PC-3 (cell line): ENCODE data around the gene PHYKPL. TPM values are rescaled to one million over a fixed set of nuclear protein-coding genes. Genes with fewer than 3 reads are reported as not detected.

Experiments used
- ATAC-seq: fragments of 200-7000 bp; cut with Tn5 transposase; 2 replicates; pipeline ENCODE4 v1.9.1; 2020; ENCODE audit warnings: mild to moderate bottlenecking, moderate library complexity
- Bru-seq: library from RNA; stranded (reverse); fragments of 400-500 nt; gene quantifications from one replicate; lab custom pipeline; 2021; lab: Mats Ljungman, UMichigan
- BruChase-seq, 2 experiments: library from RNA; stranded (reverse); fragments of 400-500 nt; gene quantifications; one replicate each; lab custom pipeline; 2021; lab: Mats Ljungman, UMichigan
- BruUV-seq: library from RNA; stranded (reverse); fragments of 400-500 nt; replicated peaks from 2 replicates; lab custom pipeline; 2021; lab: Mats Ljungman, UMichigan
- CTCF ChIA-PET: fragments of 300-600 bp; sonication (Branson Sonifier 250); formaldehyde crosslinking; loops from one replicate; lab custom pipeline; 2022; ENCODE audit warnings: antibody characterized with exemption; lab: Charles Lee
- POLR2A ChIA-PET: fragments of 300-600 bp; sonication (Branson Sonifier 250); formaldehyde crosslinking; loops from one replicate; lab custom pipeline; 2022; ENCODE audit warnings: antibody characterized with exemption; ENCODE audit not compliant: unreplicated experiment; lab: Charles Lee
- DNase-seq: peaks from one replicate; pipeline ENCODE4 v3.0.0-alpha.2; 2015
- H2AFZ ChIP-seq: fragments of 300-600 bp; sonication (generic); 2 replicates; pipeline ENCODE4 v1.6.0; 2016; ENCODE audit warnings: antibody characterized with exemption, low read length
- H3F3A ChIP-seq: fragments of 300-600 bp; sonication (generic); one replicate; pipeline ENCODE4 v1.6.0; 2017; ENCODE audit warnings: antibody characterized with exemption, low read length, control low read depth, mild to moderate bottlenecking; ENCODE audit not compliant: unreplicated experiment
- H3K27ac ChIP-seq: fragments of 300-600 bp; sonication (generic); 2 replicates; pipeline ENCODE4 v1.5.1; 2016; ENCODE audit warnings: mild to moderate bottlenecking, low read length
- H3K27me3 ChIP-seq: fragments of 300-600 bp; sonication (generic); 2 replicates; pipeline ENCODE4 v1.6.1; 2016; ENCODE audit warnings: low read length, mixed read lengths
- H3K36me3 ChIP-seq: fragments of 300-600 bp; sonication (generic); 2 replicates; pipeline ENCODE4 v1.6.1; 2016; ENCODE audit warnings: low read depth, mixed run types, low read length, mixed read lengths
- H3K4me1 ChIP-seq: fragments of 300-600 bp; sonication (generic); 2 replicates; pipeline ENCODE4 v1.5.1; 2016; ENCODE audit warnings: low read length; ENCODE audit not compliant: insufficient read depth
- H3K4me2 ChIP-seq: fragments of 300-600 bp; sonication (generic); 2 replicates; pipeline ENCODE4 v1.6.0; 2016; ENCODE audit warnings: low read length
- H3K4me3 ChIP-seq: fragments of 300-600 bp; sonication (generic); 2 replicates; pipeline ENCODE4 v1.5.1; 2016; ENCODE audit warnings: mild to moderate bottlenecking, low read length, mixed read lengths
- H3K79me2 ChIP-seq: fragments of 300-600 bp; sonication (generic); 2 replicates; pipeline ENCODE4 v1.6.1; 2017; ENCODE audit warnings: low read length, mixed read lengths
- H3K9ac ChIP-seq: fragments of 300-600 bp; sonication (generic); 2 replicates; pipeline ENCODE4 v1.6.0; 2016; ENCODE audit warnings: mild to moderate bottlenecking, low read length
- H3K9me2 ChIP-seq: fragments of 300-600 bp; sonication (generic); replicated peaks from 2 replicates; pipeline ENCODE4 v1.6.1; 2016; ENCODE audit warnings: mixed run types, low read length, mixed read lengths
- H3K9me3 ChIP-seq: fragments of 300-600 bp; sonication (generic); 2 replicates; pipeline ENCODE4 v1.6.1; 2016; ENCODE audit warnings: low read length, mixed read lengths
- H4K20me1 ChIP-seq: fragments of 300-600 bp; sonication (generic); 2 replicates; pipeline ENCODE4 v1.6.1; 2016; ENCODE audit warnings: low read length, mixed read lengths
- EZH2 ChIP-seq: fragments of 300-600 bp; sonication (generic); IDR thresholded peaks from one replicate; pipeline ENCODE4 v1.6.1; 2017; ENCODE audit warnings: antibody characterized with exemption, mild to moderate bottlenecking, low read length; ENCODE audit not compliant: unreplicated experiment
- EZH2phosphoT487 ChIP-seq: fragments of 300-600 bp; sonication (generic); IDR thresholded peaks from 2 replicates; pipeline ENCODE4 v1.6.1; 2018; ENCODE audit warnings: mild to moderate bottlenecking, antibody characterized with exemption, low read length, borderline replicate concordance
- intact Hi-C: fragments of 100-400 bp; cut with micrococcal nuclease; formaldehyde crosslinking; loops from 2 replicates; pipeline ENCODE4 v1.9.0; 2023
- long read RNA-seq: library from polyadenylated mRNA; unstranded; transcript quantifications from one replicate; pipeline ENCODE4 v2.0.0, GENCODE V29; 2021; ENCODE audit not compliant: unreplicated experiment
- total RNA-seq: library from RNA; depleted of rRNA; stranded (reverse); fragments of >200 nt; gene quantifications from 2 replicates; pipeline ENCODE4 v1.2.3, GENCODE V29; 2014; rRNA removed
- TF ChIP-seq, protein P1 (sequence below): fragments of 300-600 bp; sonication (generic); conservative IDR thresholded peaks from 2 replicates; pipeline ENCODE4 v1.5.1; 2017; ENCODE audit warnings: antibody characterized with exemption, low read depth, mild to moderate bottlenecking, low read length

PHYKPL gene
- total RNA-seq, result 21.7 and 31.2 TPM in 2 replicates
- Bru-seq, nascent RNA, result percentile 90 among the genes with signal in this experiment
- percentile 80 among the genes with signal in this experiment for BruChase-seq, experiment 1, labeled RNA remaining after a 6-hour chase
- BruChase-seq, experiment 2, labeled RNA remaining after a 2-hour chase, result percentile 89 among the genes with signal in this experiment
- long read RNA-seq, transcript PHYKPL-201 (13 exons, 2,038 nt), result major isoform, 21 of 148 reads
- long read RNA-seq, partial matches to known transcripts, result 15 of 148 reads
- long read RNA-seq, other reads (novel, unspliced or antisense), result 111 of 148 reads

- Histone ChIP-seq H3K27ac (peak within 1 kb of the TSS; percentile 57), H3K4me1 (peaks cover 21% of the 10 kb centered on the region), H3K9ac (peak within 1 kb of the TSS; percentile 97), H3K4me2 (peak within 1 kb of the TSS; percentile 100), H3F3A (no peaks in the 10 kb centered on the region), H3K36me3 (peaks cover 27% of the 10 kb centered on the region), H2AFZ (peak within 1 kb of the TSS; percentile 93), H4K20me1 (no peaks in the 10 kb centered on the region), H3K4me3 (peak within 1 kb of the TSS; percentile 96), H3K79me2 (peaks cover 31% of the 10 kb centered on the region), H3K9me2 (no peaks in the 10 kb centered on the region), H3K27me3 (no peaks in the 10 kb centered on the region), H3K9me3 (no peaks in the 10 kb centered on the region)
- POLR2A ChIA-PET, result no interaction called here
- CTCF ChIA-PET, result no interaction called here
- peak; percentile 70 for ATAC-seq
- BruUV-seq, result no TSS peak
- peak; percentile 68 for DNase-seq
- intact Hi-C loops, result loop anchor here (2.0 kb wide), 1 partner anchor 394 kb away; the partner anchor contains the start of gene CLK4
- TF ChIP-seq EZH2 (no peak), EZH2phosphoT487 (no peak)
- TF ChIP-seq, protein P1, sequence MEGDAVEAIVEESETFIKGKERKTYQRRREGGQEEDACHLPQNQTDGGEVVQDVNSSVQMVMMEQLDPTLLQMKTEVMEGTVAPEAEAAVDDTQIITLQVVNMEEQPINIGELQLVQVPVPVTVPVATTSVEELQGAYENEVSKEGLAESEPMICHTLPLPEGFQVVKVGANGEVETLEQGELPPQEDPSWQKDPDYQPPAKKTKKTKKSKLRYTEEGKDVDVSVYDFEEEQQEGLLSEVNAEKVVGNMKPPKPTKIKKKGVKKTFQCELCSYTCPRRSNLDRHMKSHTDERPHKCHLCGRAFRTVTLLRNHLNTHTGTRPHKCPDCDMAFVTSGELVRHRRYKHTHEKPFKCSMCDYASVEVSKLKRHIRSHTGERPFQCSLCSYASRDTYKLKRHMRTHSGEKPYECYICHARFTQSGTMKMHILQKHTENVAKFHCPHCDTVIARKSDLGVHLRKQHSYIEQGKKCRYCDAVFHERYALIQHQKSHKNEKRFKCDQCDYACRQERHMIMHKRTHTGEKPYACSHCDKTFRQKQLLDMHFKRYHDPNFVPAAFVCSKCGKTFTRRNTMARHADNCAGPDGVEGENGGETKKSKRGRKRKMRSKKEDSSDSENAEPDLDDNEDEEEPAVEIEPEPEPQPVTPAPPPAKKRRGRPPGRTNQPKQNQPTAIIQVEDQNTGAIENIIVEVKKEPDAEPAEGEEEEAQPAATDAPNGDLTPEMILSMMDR, result no peak
Observed at GRCh38 chr5:178232124-178232919, at the start of gene PHYKPL. TSS of gene PHYKPL (minus strand) at chr5:178232802. CDS start at chr5:178232550, 252 bp downstream.

DNA sequence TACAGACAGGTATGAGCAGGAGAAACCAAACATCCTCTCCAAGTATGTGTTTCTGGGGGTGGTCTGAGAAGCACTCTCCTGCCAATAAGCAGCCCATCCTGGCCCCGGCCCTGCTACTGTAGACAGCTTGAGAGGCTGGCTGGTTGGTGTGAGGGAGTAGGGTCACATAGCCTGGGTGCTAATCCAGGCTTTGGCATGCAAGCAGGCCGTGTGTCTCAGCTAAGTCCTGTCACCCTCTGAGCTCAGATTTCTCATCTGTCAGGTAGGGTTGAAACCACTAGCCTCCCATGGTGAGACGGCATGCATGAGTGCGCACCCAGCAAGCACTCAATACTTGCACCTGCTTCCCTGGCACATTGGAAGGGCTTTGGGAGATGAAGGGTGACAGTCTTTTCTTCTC, 49.8 kb upstream of the PHYKPL start:
- CTCF ChIA-PET, result no interaction called here
- Histone ChIP-seq H3K9me3 (no peaks in the 10 kb centered on the region), H3K4me2 (no peak overlapping the region), H2AFZ (no peak overlapping the region), H3K4me1 (no peaks in the 10 kb centered on the region), H3F3A (no peaks in the 10 kb centered on the region), H3K9ac (no peak overlapping the region), H3K27me3 (peaks cover 17% of the 10 kb centered on the region), H3K36me3 (no peaks in the 10 kb centered on the region), H3K9me2 (no peaks in the 10 kb centered on the region), H3K27ac (no peak overlapping the region), H3K79me2 (no peaks in the 10 kb centered on the region), H4K20me1 (no peaks in the 10 kb centered on the region), H3K4me3 (no peak overlapping the region)
- POLR2A ChIA-PET, result no interaction called here
- intact Hi-C loops, result loop anchor here (5.0 kb wide), 2 partner anchors 185 to 1210 kb away; no protein-coding TSS in a partner anchor
- DNase-seq (no peak), ATAC-seq (no peak)
- TF ChIP-seq EZH2 (no peak), EZH2phosphoT487 (no peak)
- TF ChIP-seq, protein P1, result no peak
- no TSS peak for BruUV-seq
